IPS-18c (cell line): ENCODE data around the gene FDX2.
A peak's percentile ranks its signal among the peaks of the same experiment; 100 is the strongest.

Source experiments
- H3K4me3 ChIP-seq: 2 replicates; pipeline ENCODE4 v1.7.0; 2013; ENCODE audit warnings: low read depth, mild to moderate bottlenecking, low read length, moderate library complexity; ENCODE audit not compliant: insufficient read depth
- H3K9me3 ChIP-seq: one replicate; pipeline ENCODE4 v1.6.1; 2013; ENCODE audit warnings: mild to moderate bottlenecking, low read length, moderate library complexity; ENCODE audit not compliant: control insufficient read depth, insufficient read depth

FDX2 gene

GRCh38 chr19:10335352-10335985 is 19.7 kb upstream of the FDX2 start:
- H3K9me3 ChIP-seq, result no peaks in the 10 kb centered on the region
- H3K4me3 ChIP-seq, result 0 out of 2 replicates have a peak overlapping the region, but pooled peaks have one; percentile 9

- Histone ChIP-seq H3K4me3 (peak overlapping the region; percentile 95), H3K9me3 (no peaks in the 10 kb centered on the region)
These were observed 19.0 kb upstream of the FDX2 start for GRCh38 chr19:10334588-10335351.

- Histone ChIP-seq H3K9me3 (no peaks in the 10 kb centered on the region), H3K4me3 (peak overlapping the region; percentile 95)
These were observed 18.2 kb upstream of the FDX2 start for GRCh38 chr19:10333758-10334587.

GRCh38 chr19:10332965-10333757 is 17.3 kb upstream of the FDX2 start, which contains the start of gene RAVER1:
TSS of gene RAVER1 (minus strand) at chr19:10333529. CDS start at chr19:10333507, 22 bp downstream.
- Histone ChIP-seq H3K4me3 (peak within 1 kb of the TSS; percentile 95), H3K9me3 (no peaks in the 10 kb centered on the region)

- H3K4me3 ChIP-seq, result peak overlapping the region; percentile 95
- no peaks in the 10 kb centered on the region for H3K9me3 ChIP-seq
These were observed 16.5 kb upstream of the FDX2 start for GRCh38 chr19:10332158-10332964.

- Histone ChIP-seq H3K9me3 (no peaks in the 10 kb centered on the region), H3K4me3 (no peak overlapping the region)
These were observed 13.7 kb upstream of the FDX2 start for GRCh38 chr19:10329555-10329954.

- no peak overlapping the region for H3K4me3 ChIP-seq
- H3K9me3 ChIP-seq, result no peaks in the 10 kb centered on the region
These were observed 13.0 kb upstream of the FDX2 start for GRCh38 chr19:10328558-10329429.

GRCh38 chr19:10327793-10328192 is 12.0 kb upstream of the FDX2 start:
- H3K9me3 ChIP-seq, result no peaks in the 10 kb centered on the region
- H3K4me3 ChIP-seq, result no peak overlapping the region

GRCh38 chr19:10325732-10326131 is 9.9 kb upstream of the FDX2 start:
- H3K4me3 ChIP-seq, result no peak overlapping the region
- no peaks in the 10 kb centered on the region for H3K9me3 ChIP-seq

GRCh38 chr19:10321874-10322835 is 6.3 kb upstream of the FDX2 start:
- Histone ChIP-seq H3K9me3 (no peaks in the 10 kb centered on the region), H3K4me3 (no peak overlapping the region)

- no peak overlapping the region for H3K4me3 ChIP-seq
- H3K9me3 ChIP-seq, result no peaks in the 10 kb centered on the region
These were observed 5.6 kb upstream of the FDX2 start for GRCh38 chr19:10321417-10321797.

GRCh38 chr19:10320602-10321416 is 5.0 kb upstream of the FDX2 start:
- H3K4me3 ChIP-seq, result no peak overlapping the region

GRCh38 chr19:10318807-10319682 is 3.2 kb upstream of the FDX2 start:
- Histone ChIP-seq H3K4me3 (no peak overlapping the region), H3K9me3 (no peaks in the 10 kb centered on the region)

More at GRCh38 chr19:10320602-10321416, 5.0 kb upstream of the FDX2 start:
- H3K9me3 ChIP-seq, result no peaks in the 10 kb centered on the region
